Mucosa of rectum (tissue), 2 donors: ENCODE measurements around the gene CASP3.
"Not testable (repeated sequence)": the region's sequence is repeated elsewhere in the genome, so short reads cannot be mapped to it uniquely, and the experiment has no call there.

Source experiments
- H3K27ac ChIP-seq, 2 donors: one replicate each; pipeline ENCODE4 v1.7.0; 2013; ENCODE audit warnings: inconsistent platforms in 2 of 2, low read depth in 2 of 2, low read length in 2 of 2
- H3K27me3 ChIP-seq, 2 donors: one replicate each; pipeline ENCODE4 v1.7.0; 2013; ENCODE audit warnings: low read length in 2 of 2; ENCODE audit not compliant: control insufficient read depth in 2 of 2, insufficient read depth in 2 of 2
- H3K36me3 ChIP-seq, 2 donors: one replicate each; pipeline ENCODE4 v1.7.0; 2013; ENCODE audit warnings: low read length in 2 of 2; ENCODE audit not compliant: control insufficient read depth in 2 of 2, insufficient read depth in 2 of 2
- H3K4me1 ChIP-seq, 2 donors: one replicate each; pipeline ENCODE4 v1.7.0; 2013; ENCODE audit warnings: low read length in 2 of 2, mild to moderate bottlenecking in 1 of 2; ENCODE audit not compliant: control insufficient read depth in 2 of 2, insufficient read depth in 2 of 2
- H3K4me3 ChIP-seq, 2 donors: one replicate each; pipeline ENCODE4 v1.7.0; 2013; ENCODE audit warnings: low read length in 2 of 2
- H3K9ac ChIP-seq, 2 donors: one replicate each; pipeline ENCODE4 v1.7.0; 2013; ENCODE audit warnings: low read length in 2 of 2, low read depth in 1 of 2, mild to moderate bottlenecking in 1 of 2
- H3K9me3 ChIP-seq, 2 donors: one replicate each; pipeline ENCODE4 v1.7.0; 2013; ENCODE audit warnings: low read length in 2 of 2; ENCODE audit not compliant: control insufficient read depth in 2 of 2
- donor health status: healthy.
- donor health status: Normal muscosa, but diverticular disease.

CASP3 gene

GRCh38 chr4:184598753-184599491 is 50.3 kb downstream of the CASP3 start:
- no peaks in the 10 kb centered on the region for H3K36me3 ChIP-seq
- H3K9me3 ChIP-seq, result no peaks in the 10 kb centered on the region

GRCh38 chr4:184596617-184597185 is 52.5 kb downstream of the CASP3 start:
- Histone ChIP-seq H3K27ac (no peak overlapping the region), H3K9ac (no peak overlapping the region)

More at GRCh38 chr4:184598753-184599491, 50.3 kb downstream of the CASP3 start:
- Histone ChIP-seq H3K9ac (no peak overlapping the region), H3K27me3 (no peaks in the 10 kb centered on the region), H3K4me1 (peaks cover 0 to 5% of the 10 kb centered on the region in 2 donors), H3K4me3 (no peak overlapping the region), H3K27ac (no peak overlapping the region)

GRCh38 chr4:184596044-184596616 is 53.1 kb downstream of the CASP3 start:
- Histone ChIP-seq H3K4me3 (no peak overlapping the region), H3K4me1 (peaks cover 0 to 5% of the 10 kb centered on the region in 2 donors), H3K9me3 (no peaks in the 10 kb centered on the region), H3K9ac (no peak overlapping the region), H3K27me3 (no peaks in the 10 kb centered on the region), H3K36me3 (no peaks in the 10 kb centered on the region), H3K27ac (no peak overlapping the region)

More at GRCh38 chr4:184596617-184597185, 52.5 kb downstream of the CASP3 start:
- Histone ChIP-seq H3K27me3 (no peaks in the 10 kb centered on the region), H3K4me1 (peaks cover 0 to 5% of the 10 kb centered on the region in 2 donors), H3K9me3 (no peaks in the 10 kb centered on the region), H3K4me3 (no peak overlapping the region), H3K36me3 (no peaks in the 10 kb centered on the region)

DNA sequence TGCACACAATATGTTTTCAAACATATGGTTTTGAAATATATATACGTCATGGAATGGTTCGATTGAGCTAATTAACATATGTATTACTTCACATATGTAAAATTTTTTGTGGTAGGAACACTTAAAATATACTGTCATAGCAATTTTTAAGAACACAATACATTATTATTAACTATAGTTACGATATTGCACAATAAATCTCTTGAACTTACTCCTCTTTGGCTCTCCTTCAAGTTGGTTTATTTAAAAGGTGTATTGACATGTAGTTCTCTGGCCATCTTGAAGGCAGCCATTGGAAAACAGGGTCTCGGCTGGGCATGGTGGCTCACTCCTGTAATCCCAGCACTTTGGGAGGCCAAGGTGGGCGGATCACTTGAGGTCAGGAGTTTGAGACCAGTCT is 53.8 kb downstream of the CASP3 start:
- no peaks in the 10 kb centered on the region for H3K36me3 ChIP-seq
- H3K9me3 ChIP-seq, result no peaks in the 10 kb centered on the region
- peaks cover 0 to 5% of the 10 kb centered on the region in 2 donors for H3K4me1 ChIP-seq
- no peak overlapping the region for H3K4me3 ChIP-seq
- no peak overlapping the region for H3K27ac ChIP-seq
- H3K9ac ChIP-seq, result no peak overlapping the region
- H3K27me3 ChIP-seq, result no peaks in the 10 kb centered on the region

DNA sequence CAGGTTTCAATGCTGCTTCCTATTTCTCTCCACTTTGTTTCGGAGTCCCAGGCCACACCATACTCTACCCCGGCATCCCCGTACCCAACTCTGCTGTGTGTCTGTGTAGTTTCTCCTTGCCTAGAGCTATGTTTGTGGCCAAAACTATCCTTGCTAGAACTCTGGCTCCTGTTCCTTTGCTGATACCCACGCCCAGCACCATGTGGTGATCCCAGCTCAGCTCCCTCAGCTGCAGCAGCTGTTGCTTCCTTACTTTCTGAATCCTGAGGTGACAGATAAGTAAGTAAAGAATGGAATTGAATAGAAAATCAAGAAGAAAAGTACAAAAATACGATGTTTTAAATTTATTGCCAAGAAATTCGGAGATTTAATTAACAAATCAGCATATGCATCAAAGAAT is 55.8 kb downstream of the CASP3 start:
- Histone ChIP-seq H3K4me1 (peaks cover 0 to 5% of the 10 kb centered on the region in 2 donors), H3K36me3 (no peaks in the 10 kb centered on the region), H3K9ac (no peak overlapping the region), H3K4me3 (no peak overlapping the region), H3K27me3 (no peaks in the 10 kb centered on the region), H3K27ac (no peak overlapping the region), H3K9me3 (no peaks in the 10 kb centered on the region)

GRCh38 chr4:184591747-184592270 is 57.4 kb downstream of the CASP3 start:
- H3K4me3 ChIP-seq, H3K9me3 ChIP-seq, H3K27me3 ChIP-seq, H3K9ac ChIP-seq, H3K27ac ChIP-seq, H3K4me1 ChIP-seq, H3K36me3 ChIP-seq: not testable (repeated sequence)

GRCh38 chr4:184591070-184591677 is 58.1 kb downstream of the CASP3 start:
- Histone ChIP-seq H3K9ac (no peak overlapping the region), H3K4me3 (no peak overlapping the region), H3K4me1 (peaks cover 0 to under 1% of the 10 kb centered on the region in 2 donors), H3K9me3 (no peaks in the 10 kb centered on the region), H3K36me3 (no peaks in the 10 kb centered on the region), H3K27me3 (no peaks in the 10 kb centered on the region), H3K27ac (no peak overlapping the region)

DNA sequence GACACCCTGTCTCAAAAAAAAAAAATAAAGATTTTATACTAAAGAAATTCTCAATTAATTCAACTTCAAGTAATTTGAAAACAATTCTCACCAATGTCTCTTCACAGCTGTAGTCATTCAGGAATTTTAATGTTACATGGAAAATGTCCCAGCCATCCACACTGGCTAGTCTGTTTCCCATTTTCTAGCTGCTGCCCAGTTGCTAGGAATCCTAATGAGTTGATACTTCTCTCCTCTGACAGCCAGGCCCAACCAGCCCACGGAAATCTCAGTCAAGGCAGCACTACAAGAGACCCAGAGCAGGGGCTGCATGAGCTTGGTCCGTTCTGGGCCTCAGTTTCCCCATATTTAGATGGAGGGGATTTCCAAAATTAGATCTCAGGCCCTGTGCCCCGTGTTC is 59.1 kb downstream of the CASP3 start:
- H3K9ac ChIP-seq, result no peak overlapping the region
- H3K36me3 ChIP-seq, result no peaks in the 10 kb centered on the region
- H3K4me3 ChIP-seq, result no peak overlapping the region
- H3K27ac ChIP-seq, result no peak overlapping the region
- no peaks in the 10 kb centered on the region for H3K9me3 ChIP-seq
- no peaks in the 10 kb centered on the region for H3K4me1 ChIP-seq
- no peaks in the 10 kb centered on the region for H3K27me3 ChIP-seq

GRCh38 chr4:184588893-184589292 is 60.4 kb downstream of the CASP3 start:
- H3K36me3 ChIP-seq, result no peaks in the 10 kb centered on the region
- no peaks in the 10 kb centered on the region for H3K27me3 ChIP-seq
- no peaks in the 10 kb centered on the region for H3K4me1 ChIP-seq
- H3K9me3 ChIP-seq, result no peaks in the 10 kb centered on the region
- no peak overlapping the region for H3K27ac ChIP-seq
- no peak overlapping the region for H3K9ac ChIP-seq
- no peak overlapping the region for H3K4me3 ChIP-seq

- Histone ChIP-seq H3K36me3 (no peaks in the 10 kb centered on the region), H3K9ac (no peak overlapping the region), H3K4me1 (no peaks in the 10 kb centered on the region), H3K9me3 (no peaks in the 10 kb centered on the region), H3K27ac (no peak overlapping the region), H3K4me3 (no peak overlapping the region), H3K27me3 (no peaks in the 10 kb centered on the region)
Observed at GRCh38 chr4:184587701-184588100, 61.5 kb downstream of the CASP3 start.
